Measurements from ENCODE around the gene IFT20. TPM values are rescaled to one million over a fixed set of nuclear protein-coding genes. Genes with fewer than 3 reads are reported as not detected.
A peak's percentile ranks its signal among the peaks of the same experiment; 100 is the strongest.

Gene IFT20
- total and polyA plus RNA-seq, 9 of the 15 experiments (the other 6 are each of a cell fraction or from before 2014, with no cell fraction given) = 11.2 to 38.6 (median 20.1) TPM

GRCh38 chr17:28335201-28335958, at the start of gene IFT20, which contains the start of gene TNFAIP1 (continued):
- TF ChIP-seq HCFC1 (IDR thresholded peaks at IDR 0.05; ENCODE audit: low read depth, low read length) = peak; percentile 100
- peak; percentile 80 for TF ChIP-seq ZNF589 (CRISPR knock-in tag; IDR thresholded peaks at IDR 0.05; ENCODE audit: low read depth)
- TF ChIP-seq E2F1 (CRISPR knock-in tag; IDR thresholded peaks at IDR 0.05) = peak; percentile 36; the same call in 1 of the 2 replicates
- peak; percentile 32; the same call in 1 of the 2 replicates for TF ChIP-seq EP300 (IDR thresholded peaks at IDR 0.05; ENCODE audit: low read length)
- TF ChIP-seq ZBTB26 (CRISPR knock-in tag; IDR thresholded peaks at IDR 0.05) = peak; percentile 48; the same call in 1 of the 2 replicates
- no peak for TF ChIP-seq IRF9 (tag; IDR thresholded peaks at IDR 0.05)
- TF ChIP-seq CTCFL (IDR thresholded peaks at IDR 0.05; ENCODE audit: borderline replicate concordance, insufficient read depth, low read depth, low read length, poor library complexity, severe bottlenecking) = peak; percentile 19
- no peak for TF ChIP-seq TGIF2 (CRISPR knock-in tag; IDR thresholded peaks at IDR 0.05)
- TF ChIP-seq FOXO4 (CRISPR knock-in tag; IDR thresholded peaks at IDR 0.05) = peak; percentile 78; the same call in 1 of the 2 replicates
- TF ChIP-seq CBX3 (IDR thresholded peaks at IDR 0.05; ENCODE audit: borderline replicate concordance in 1 of 2, low read length in 2 of 2) = 0 out of 3 replicates have a peak, but pooled peaks of 1 of the 2 experiments have one; percentile 15
- peak; percentile 87 for TF ChIP-seq OTX1 (CRISPR knock-in tag; IDR thresholded peaks at IDR 0.05)
- peak; percentile 100 for TF ChIP-seq ZBTB7A (IDR thresholded peaks at IDR 0.05; ENCODE audit: borderline replicate concordance, control insufficient read depth, low read depth, low read length)
- 0 out of 2 replicates have a peak, but pooled peaks have one; percentile 33 for TF ChIP-seq SOX6 (IDR thresholded peaks at IDR 0.05)
- peak; percentile 38; the same call in 1 of the 2 replicates for TF ChIP-seq ZNF324 (CRISPR knock-in tag; IDR thresholded peaks at IDR 0.05)
- no peak for TF ChIP-seq MAFK (IDR thresholded peaks at IDR 0.05; ENCODE audit: low read length)
- 0 out of 2 replicates have a peak, but pooled peaks have one; percentile 33 for TF ChIP-seq ZNF41 (CRISPR knock-in tag; conservative IDR thresholded peaks at IDR 0.05)
- TF ChIP-seq SIX5 (IDR thresholded peaks at IDR 0.05; ENCODE audit: borderline replicate concordance in 1 of 2, insufficient read depth in 1 of 2, low read depth in 1 of 2, low read length in 2 of 2) = peak; percentile 94 to 95
- TF ChIP-seq THRB (CRISPR knock-in tag; conservative IDR thresholded peaks at IDR 0.05) = peak; percentile 81; the same call in 1 of the 2 replicates

Measured in K562 (cell line).